ENCODE data around the gene YBEY. TPM values are rescaled to one million over a fixed set of nuclear protein-coding genes. Genes with fewer than 3 reads are reported as not detected.

The YBEY gene
- total RNA-seq, 1 donor from 2014 or later = 13.7 TPM

DNA sequence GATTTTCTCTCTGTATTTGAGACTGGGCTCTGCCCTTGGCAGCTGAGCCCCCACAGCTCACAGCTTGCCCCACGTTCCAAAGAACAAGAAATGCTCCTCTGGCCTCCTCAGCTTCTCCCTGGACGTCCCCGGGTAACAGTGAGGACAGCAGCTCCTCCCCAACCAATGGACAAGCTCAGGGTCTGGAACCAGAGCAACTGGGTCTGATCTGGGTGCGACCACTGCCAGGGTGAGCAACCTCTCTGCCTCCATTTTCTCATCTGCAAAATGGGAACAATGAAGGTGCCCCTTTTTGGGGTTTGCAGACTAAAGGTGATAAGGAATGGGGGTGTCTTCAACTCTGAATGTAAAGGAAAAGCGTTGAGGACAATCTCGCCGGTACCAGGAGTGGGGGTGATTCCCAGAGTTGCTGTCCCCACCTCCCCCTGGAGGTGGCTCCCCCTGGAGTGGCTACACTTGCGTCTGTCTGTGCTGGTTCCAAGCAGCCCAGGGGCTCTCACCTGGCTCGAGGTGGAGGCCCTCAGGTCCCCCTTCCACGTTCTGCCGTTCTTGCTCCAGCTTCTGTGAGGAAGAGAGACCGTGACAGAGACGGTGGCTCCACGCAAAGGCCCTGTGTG, 30.7 kb downstream of the YBEY start:
- Mint-ChIP-seq H3K4me3 (no peak overlapping the region), H3K27ac (no peak overlapping the region), H3K27me3 (no peaks in the 10 kb centered on the region), H3K9me3 (no peaks in the 10 kb centered on the region), H3K4me1 (peaks cover 8% of the 10 kb centered on the region), H3K36me3 (ENCODE audit: low read depth) (no peaks in the 10 kb centered on the region)
- ChIA-PET POLR2A (interaction anchor here (0.6 kb wide), 1 partner anchor 319 kb away, joined by 5 read pairs; the partner anchor contains the start of gene PRMT2), CTCF (no interaction called here)
- ATAC-seq (ENCODE audit: low read depth) = no peak
- intact Hi-C loops (cut with micrococcal nuclease) = no loop called here
- TF ChIP-seq, protein P1, sequence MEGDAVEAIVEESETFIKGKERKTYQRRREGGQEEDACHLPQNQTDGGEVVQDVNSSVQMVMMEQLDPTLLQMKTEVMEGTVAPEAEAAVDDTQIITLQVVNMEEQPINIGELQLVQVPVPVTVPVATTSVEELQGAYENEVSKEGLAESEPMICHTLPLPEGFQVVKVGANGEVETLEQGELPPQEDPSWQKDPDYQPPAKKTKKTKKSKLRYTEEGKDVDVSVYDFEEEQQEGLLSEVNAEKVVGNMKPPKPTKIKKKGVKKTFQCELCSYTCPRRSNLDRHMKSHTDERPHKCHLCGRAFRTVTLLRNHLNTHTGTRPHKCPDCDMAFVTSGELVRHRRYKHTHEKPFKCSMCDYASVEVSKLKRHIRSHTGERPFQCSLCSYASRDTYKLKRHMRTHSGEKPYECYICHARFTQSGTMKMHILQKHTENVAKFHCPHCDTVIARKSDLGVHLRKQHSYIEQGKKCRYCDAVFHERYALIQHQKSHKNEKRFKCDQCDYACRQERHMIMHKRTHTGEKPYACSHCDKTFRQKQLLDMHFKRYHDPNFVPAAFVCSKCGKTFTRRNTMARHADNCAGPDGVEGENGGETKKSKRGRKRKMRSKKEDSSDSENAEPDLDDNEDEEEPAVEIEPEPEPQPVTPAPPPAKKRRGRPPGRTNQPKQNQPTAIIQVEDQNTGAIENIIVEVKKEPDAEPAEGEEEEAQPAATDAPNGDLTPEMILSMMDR (IDR thresholded peaks at IDR 0.05) = no peak
- no peak for DNase-seq

DNA sequence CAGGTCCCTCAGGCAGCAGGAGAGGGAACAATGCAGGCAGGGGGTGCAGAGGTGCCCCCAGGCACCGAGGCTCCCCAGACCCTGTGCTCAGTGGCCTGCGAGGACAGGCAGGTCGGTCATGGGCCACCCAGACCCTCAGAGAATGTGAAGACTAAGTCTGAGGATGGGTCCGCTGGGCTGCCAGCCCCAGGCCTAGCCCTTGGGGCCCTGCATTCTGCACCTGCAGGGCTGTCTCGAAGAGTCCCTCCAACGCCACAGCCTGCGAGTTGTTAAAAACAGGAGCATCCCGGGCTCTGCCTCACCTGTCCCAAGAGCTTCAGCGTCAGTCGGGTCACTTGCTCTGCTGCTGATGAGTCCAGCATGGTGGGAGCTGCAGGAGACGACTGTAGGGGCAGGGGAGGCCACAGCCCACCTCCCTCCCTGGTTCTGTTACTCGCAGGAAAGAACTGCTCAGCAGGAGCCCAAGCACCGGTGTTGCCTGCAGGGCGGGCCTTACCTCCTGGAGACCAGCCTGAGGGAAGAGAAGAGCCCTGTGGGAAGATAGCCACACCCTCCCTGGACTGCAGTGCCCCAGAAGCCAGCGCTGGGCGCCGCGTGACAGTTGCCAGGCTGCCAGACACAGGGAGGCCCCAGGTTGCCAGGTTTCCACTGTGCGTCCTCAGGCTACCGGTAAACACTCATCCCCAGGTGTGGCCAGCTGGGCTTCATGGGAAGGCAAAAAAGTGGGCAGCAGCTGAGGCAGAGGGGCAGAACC, 31.7 kb downstream of the YBEY start:
- Mint-ChIP-seq H3K9me3 (no peaks in the 10 kb centered on the region), H3K36me3 (ENCODE audit: low read depth) (no peaks in the 10 kb centered on the region), H3K4me3 (no peak overlapping the region), H3K27me3 (no peaks in the 10 kb centered on the region), H3K27ac (no peak overlapping the region), H3K4me1 (peaks cover 18% of the 10 kb centered on the region)
- ChIA-PET POLR2A (no interaction called here), CTCF (no interaction called here)
- ATAC-seq (ENCODE audit: low read depth) = no peak
- intact Hi-C loops (cut with micrococcal nuclease) = no loop called here
- TF ChIP-seq, protein P1 (IDR thresholded peaks at IDR 0.05) = no peak
- DNase-seq = no peak

DNA sequence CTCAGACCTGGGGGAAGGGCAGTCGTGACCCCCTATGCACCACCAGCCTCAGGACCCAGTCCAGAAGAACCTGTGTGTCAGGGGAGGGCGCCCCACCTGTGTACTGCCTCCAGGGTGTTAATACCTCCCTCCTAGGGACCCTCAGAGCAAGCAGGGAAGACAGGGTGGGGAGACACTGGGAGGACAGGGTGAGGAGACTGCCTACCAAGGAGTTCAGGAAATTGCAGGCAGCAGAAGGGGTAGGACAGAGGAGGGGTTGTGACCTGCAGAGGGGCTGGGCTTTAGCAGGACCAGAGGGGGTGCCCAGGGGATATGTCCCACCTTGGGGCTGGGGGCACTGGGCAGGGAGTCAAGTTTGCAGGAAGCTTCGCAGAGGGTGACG, 32.3 kb downstream of the YBEY start:
- TF ChIP-seq, protein P1 (IDR thresholded peaks at IDR 0.05) = no peak
- Mint-ChIP-seq H3K9me3 (no peaks in the 10 kb centered on the region), H3K27ac (no peak overlapping the region), H3K36me3 (ENCODE audit: low read depth) (no peaks in the 10 kb centered on the region), H3K4me1 (peaks cover 23% of the 10 kb centered on the region), H3K4me3 (no peak overlapping the region), H3K27me3 (no peaks in the 10 kb centered on the region)
- intact Hi-C loops (cut with micrococcal nuclease) = no loop called here
- ChIA-PET POLR2A (interaction anchor here (0.6 kb wide), 1 partner anchor 152 kb away, joined by 6 read pairs; no protein-coding TSS in a partner anchor), CTCF (no interaction called here)
- no peak for ATAC-seq (ENCODE audit: low read depth)
- DNase-seq = no peak

DNA sequence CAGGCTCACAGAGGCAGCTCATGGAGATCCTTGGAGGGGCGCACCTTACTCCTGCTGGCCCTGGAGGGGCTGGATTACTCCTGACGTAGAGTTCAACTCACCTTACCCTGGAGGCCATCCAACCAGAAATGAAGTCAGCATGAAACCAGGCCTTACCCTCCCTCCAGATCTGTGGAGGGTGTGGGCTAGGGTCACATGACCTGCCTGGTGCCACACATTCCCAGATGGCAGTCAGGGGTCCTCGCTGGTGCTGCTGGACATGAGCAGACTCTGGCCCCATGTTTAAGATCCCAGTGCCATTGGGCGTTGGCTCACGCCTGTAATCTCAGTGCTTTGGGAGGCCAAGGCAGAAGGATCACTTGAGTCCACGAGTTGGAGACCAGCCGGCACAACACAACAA, 33.0 kb downstream of the YBEY start:
- Mint-ChIP-seq H3K4me3 (no peak overlapping the region), H3K4me1 (peaks cover 23% of the 10 kb centered on the region), H3K27me3 (no peaks in the 10 kb centered on the region), H3K27ac (no peak overlapping the region), H3K9me3 (no peaks in the 10 kb centered on the region), H3K36me3 (ENCODE audit: low read depth) (peaks cover 2% of the 10 kb centered on the region)
- CTCF ChIA-PET = no interaction called here
- no peak for ATAC-seq (ENCODE audit: low read depth)
- intact Hi-C loops (cut with micrococcal nuclease) = no loop called here
- no peak for DNase-seq
- TF ChIP-seq, protein P1 (IDR thresholded peaks at IDR 0.05) = no peak
- POLR2A ChIA-PET = interaction anchor here (0.6 kb wide), 1 partner anchor 151 kb away, joined by 6 read pairs; no protein-coding TSS in a partner anchor

DNA sequence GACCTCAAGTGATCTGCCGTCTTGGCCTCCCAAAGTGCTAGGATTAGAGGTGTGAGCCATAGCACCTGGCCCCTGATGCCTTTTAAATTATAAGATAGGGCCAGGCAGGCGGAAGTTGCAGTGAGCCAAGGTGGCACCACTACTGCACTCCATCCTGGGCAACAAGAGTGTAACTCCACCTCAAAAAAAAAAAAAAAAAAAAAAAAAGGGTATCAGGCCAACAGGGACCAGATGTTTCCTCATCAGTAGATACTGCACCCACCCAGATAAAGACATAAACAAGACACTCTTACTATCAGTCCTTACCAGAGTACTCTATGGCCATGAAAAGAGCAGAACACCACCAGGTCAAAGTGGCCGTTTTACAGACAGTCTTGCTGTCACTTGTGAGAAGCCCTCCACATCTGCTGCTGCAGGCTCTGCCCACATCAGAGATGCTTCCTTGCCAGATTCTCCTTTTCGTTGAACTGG, 34.2 kb downstream of the YBEY start:
- Mint-ChIP-seq H3K9me3 (no peaks in the 10 kb centered on the region), H3K4me1 (peaks cover 24% of the 10 kb centered on the region), H3K27me3 (no peaks in the 10 kb centered on the region), H3K27ac (no peak overlapping the region), H3K36me3 (ENCODE audit: low read depth) (peaks cover 2% of the 10 kb centered on the region), H3K4me3 (no peak overlapping the region)
- ATAC-seq (ENCODE audit: low read depth) (no peak), DNase-seq (no peak)
- CTCF ChIA-PET = no interaction called here
- TF ChIP-seq, protein P1 (IDR thresholded peaks at IDR 0.05) = no peak
- intact Hi-C loops (cut with micrococcal nuclease) = loop anchor here (5.0 kb wide), 2 partner anchors 47 to 1378 kb away; partner anchors contain the start of gene SLX9
- POLR2A ChIA-PET = no interaction called here
